ENCODE results near the gene PDP2. TPM values are rescaled to one million over a fixed set of nuclear protein-coding genes. Genes with fewer than 3 reads are reported as not detected.
"Not testable (repeated sequence)": the region's sequence is repeated elsewhere in the genome, so short reads cannot be mapped to it uniquely, and the experiment has no call there.

Gene PDP2
- total RNA-seq, 6 experiments from 2014 or later = 12.8 to 17.7 (median 16.2) TPM

- H3K4me3 Mint-ChIP-seq = no peak overlapping the region
- H3K9me3 Mint-ChIP-seq = no peaks in the 10 kb centered on the region
- H3K36me3 Mint-ChIP-seq (ENCODE audit: low read depth) = no peaks in the 10 kb centered on the region
- peaks cover 3% of the 10 kb centered on the region; the same call in 1 of the 2 replicates for H3K27me3 Mint-ChIP-seq (ENCODE audit: insufficient read depth)
- H3K27ac Mint-ChIP-seq = no peak overlapping the region; the same call in 1 of the 2 replicates
- DNase-seq = no peak
- H3K4me1 Mint-ChIP-seq (ENCODE audit: low read depth) = peaks cover 7% of the 10 kb centered on the region
- TF ChIP-seq CTCF (IDR thresholded peaks at IDR 0.05) = no peak
Measured at GRCh38 chr16:66859397-66860068, 20.8 kb upstream of the PDP2 start.

GRCh38 chr16:66862023-66862520 is 18.2 kb upstream of the PDP2 start:
- peaks cover 3% of the 10 kb centered on the region; the same call in 1 of the 2 replicates for H3K27me3 Mint-ChIP-seq (ENCODE audit: insufficient read depth)
- TF ChIP-seq CTCF (IDR thresholded peaks at IDR 0.05) = no peak

GRCh38 chr16:66863707-66864106 is 16.6 kb upstream of the PDP2 start:
- no peak overlapping the region for H3K4me3 Mint-ChIP-seq
- no peaks in the 10 kb centered on the region for H3K9me3 Mint-ChIP-seq
- H3K27me3 Mint-ChIP-seq (ENCODE audit: insufficient read depth) = peaks cover 3% of the 10 kb centered on the region; the same call in 1 of the 2 replicates
- peaks cover 14% of the 10 kb centered on the region for H3K4me1 Mint-ChIP-seq (ENCODE audit: low read depth)
- no peak for DNase-seq
- no peak for TF ChIP-seq CTCF (IDR thresholded peaks at IDR 0.05)
- no peaks in the 10 kb centered on the region for H3K36me3 Mint-ChIP-seq (ENCODE audit: low read depth)
- no peak overlapping the region for H3K27ac Mint-ChIP-seq

More at GRCh38 chr16:66862023-66862520, 18.2 kb upstream of the PDP2 start:
- no peak for DNase-seq
- Mint-ChIP-seq H3K9me3 (no peaks in the 10 kb centered on the region), H3K27ac (no peak overlapping the region), H3K36me3 (ENCODE audit: low read depth) (no peaks in the 10 kb centered on the region), H3K4me3 (no peak overlapping the region), H3K4me1 (ENCODE audit: low read depth) (peaks cover 7% of the 10 kb centered on the region)

GRCh38 chr16:66869424-66869823 is 10.9 kb upstream of the PDP2 start:
- H3K27me3 Mint-ChIP-seq (ENCODE audit: insufficient read depth) = no peaks in the 10 kb centered on the region
- H3K36me3 Mint-ChIP-seq (ENCODE audit: low read depth) = no peaks in the 10 kb centered on the region
- no peak overlapping the region for H3K4me3 Mint-ChIP-seq
- no peak for TF ChIP-seq CTCF (IDR thresholded peaks at IDR 0.05)
- no peak overlapping the region for H3K27ac Mint-ChIP-seq
- peaks cover 33% of the 10 kb centered on the region for H3K4me1 Mint-ChIP-seq (ENCODE audit: low read depth)
- DNase-seq = no peak
- no peaks in the 10 kb centered on the region for H3K9me3 Mint-ChIP-seq

- DNase-seq; H3K9me3 Mint-ChIP-seq; H3K36me3 Mint-ChIP-seq (ENCODE audit: low read depth); H3K4me3 Mint-ChIP-seq; H3K27me3 Mint-ChIP-seq (ENCODE audit: insufficient read depth); H3K27ac Mint-ChIP-seq: not testable (repeated sequence)
- H3K4me1 Mint-ChIP-seq (ENCODE audit: low read depth) = peaks cover 53% of the 10 kb centered on the region
Measured at GRCh38 chr16:66871363-66871762, 9.0 kb upstream of the PDP2 start.

- H3K4me3 Mint-ChIP-seq = no peak overlapping the region
- H3K9me3 Mint-ChIP-seq = no peaks in the 10 kb centered on the region
- H3K4me1 Mint-ChIP-seq (ENCODE audit: low read depth) = peaks cover 53% of the 10 kb centered on the region
- H3K36me3 Mint-ChIP-seq (ENCODE audit: low read depth) = no peaks in the 10 kb centered on the region
- TF ChIP-seq CTCF (IDR thresholded peaks at IDR 0.05) = no peak
- no peaks in the 10 kb centered on the region for H3K27me3 Mint-ChIP-seq (ENCODE audit: insufficient read depth)
- H3K27ac Mint-ChIP-seq = no peak overlapping the region
- DNase-seq = no peak
Measured at GRCh38 chr16:66871840-66872239, 8.5 kb upstream of the PDP2 start.

All from HFFc6 (cell line).